ENCODE measurements around the gene MN1.

MN1 gene

GRCh38 chr22:27713461-27713860 is 88.1 kb downstream of the MN1 start:
- no peaks in the 10 kb centered on the region for H3K9me2 ChIP-seq (replicated peaks; ENCODE audit: insufficient read depth, low read length)
- H3K36me3 ChIP-seq (ENCODE audit: low read length): no peaks in the 10 kb centered on the region
- no peaks in the 10 kb centered on the region for H3K79me2 ChIP-seq (ENCODE audit: insufficient read depth, low read length)
- H4K20me1 ChIP-seq (ENCODE audit: low read depth, low read length): no peaks in the 10 kb centered on the region
- H3K27me3 ChIP-seq (ENCODE audit: low read length): no peaks in the 10 kb centered on the region
- H3K4me2 ChIP-seq (ENCODE audit: low read depth, low read length, poor library complexity, severe bottlenecking): no peak overlapping the region
- no peak overlapping the region for H3K4me3 ChIP-seq (ENCODE audit: insufficient read depth, low read length, poor library complexity, severe bottlenecking)
- no peak overlapping the region for H3K9ac ChIP-seq (ENCODE audit: low read length)
- no peak overlapping the region for H3K27ac ChIP-seq (ENCODE audit: low read depth, low read length)
- no peak overlapping the region for H2AFZ ChIP-seq (ENCODE audit: low read depth, low read length, severe bottlenecking)
- H3K9me3 ChIP-seq (ENCODE audit: insufficient read depth, low read length): no peaks in the 10 kb centered on the region
- H3F3A ChIP-seq (ENCODE audit: insufficient read depth): no peaks in the 10 kb centered on the region
- no peak for TF ChIP-seq EZH2phosphoT487 (conservative IDR thresholded peaks at IDR 0.05; ENCODE audit: low read length)
- TF ChIP-seq, protein P1, sequence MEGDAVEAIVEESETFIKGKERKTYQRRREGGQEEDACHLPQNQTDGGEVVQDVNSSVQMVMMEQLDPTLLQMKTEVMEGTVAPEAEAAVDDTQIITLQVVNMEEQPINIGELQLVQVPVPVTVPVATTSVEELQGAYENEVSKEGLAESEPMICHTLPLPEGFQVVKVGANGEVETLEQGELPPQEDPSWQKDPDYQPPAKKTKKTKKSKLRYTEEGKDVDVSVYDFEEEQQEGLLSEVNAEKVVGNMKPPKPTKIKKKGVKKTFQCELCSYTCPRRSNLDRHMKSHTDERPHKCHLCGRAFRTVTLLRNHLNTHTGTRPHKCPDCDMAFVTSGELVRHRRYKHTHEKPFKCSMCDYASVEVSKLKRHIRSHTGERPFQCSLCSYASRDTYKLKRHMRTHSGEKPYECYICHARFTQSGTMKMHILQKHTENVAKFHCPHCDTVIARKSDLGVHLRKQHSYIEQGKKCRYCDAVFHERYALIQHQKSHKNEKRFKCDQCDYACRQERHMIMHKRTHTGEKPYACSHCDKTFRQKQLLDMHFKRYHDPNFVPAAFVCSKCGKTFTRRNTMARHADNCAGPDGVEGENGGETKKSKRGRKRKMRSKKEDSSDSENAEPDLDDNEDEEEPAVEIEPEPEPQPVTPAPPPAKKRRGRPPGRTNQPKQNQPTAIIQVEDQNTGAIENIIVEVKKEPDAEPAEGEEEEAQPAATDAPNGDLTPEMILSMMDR (IDR thresholded peaks at IDR 0.05; ENCODE audit: insufficient read depth, low read length, poor library complexity, severe bottlenecking): no peak

DNA sequence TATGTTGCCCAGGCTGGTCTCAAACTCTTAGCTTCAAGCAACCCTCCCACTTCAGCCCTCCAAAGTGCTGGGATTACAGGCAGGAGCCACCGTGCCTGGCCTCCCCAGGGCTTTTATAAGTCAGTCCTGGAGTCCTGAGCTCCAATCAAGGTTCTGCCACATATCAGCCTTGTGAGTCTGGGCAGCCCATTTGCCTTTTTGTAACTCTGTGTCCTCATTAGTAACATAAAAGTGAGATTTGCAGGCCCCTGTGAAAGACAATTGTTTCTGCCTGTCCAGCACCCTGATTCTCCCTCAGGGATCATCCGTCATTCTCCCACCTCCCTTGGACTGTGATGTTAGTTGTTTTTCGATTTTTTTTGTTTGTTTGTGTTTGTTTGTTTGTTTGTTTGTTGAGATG is 89.8 kb downstream of the MN1 start:
- no peaks in the 10 kb centered on the region for H4K20me1 ChIP-seq (ENCODE audit: low read depth, low read length)

GRCh38 chr22:27711012-27711411 is 90.5 kb downstream of the MN1 start:
- Histone ChIP-seq H3K9ac (ENCODE audit: low read length) (no peak overlapping the region), H3K4me3 (ENCODE audit: insufficient read depth, low read length, poor library complexity, severe bottlenecking) (no peak overlapping the region), H3F3A (ENCODE audit: insufficient read depth) (no peaks in the 10 kb centered on the region), H3K9me3 (ENCODE audit: insufficient read depth, low read length) (no peaks in the 10 kb centered on the region), H3K36me3 (ENCODE audit: low read length) (no peaks in the 10 kb centered on the region), H3K79me2 (ENCODE audit: insufficient read depth, low read length) (no peaks in the 10 kb centered on the region), H3K9me2 (replicated peaks; ENCODE audit: insufficient read depth, low read length) (no peaks in the 10 kb centered on the region), H4K20me1 (ENCODE audit: low read depth, low read length) (no peaks in the 10 kb centered on the region), H2AFZ (ENCODE audit: low read depth, low read length, severe bottlenecking) (no peak overlapping the region), H3K27ac (ENCODE audit: low read depth, low read length) (no peak overlapping the region), H3K4me2 (ENCODE audit: low read depth, low read length, poor library complexity, severe bottlenecking) (no peak overlapping the region), H3K27me3 (ENCODE audit: low read length) (no peaks in the 10 kb centered on the region)
- TF ChIP-seq, protein P1 (IDR thresholded peaks at IDR 0.05; ENCODE audit: insufficient read depth, low read length, poor library complexity, severe bottlenecking): no peak
- TF ChIP-seq EZH2phosphoT487 (conservative IDR thresholded peaks at IDR 0.05; ENCODE audit: low read length): no peak

More for the DNA sequence above, 89.8 kb downstream of the MN1 start:
- Histone ChIP-seq H3K4me2 (ENCODE audit: low read depth, low read length, poor library complexity, severe bottlenecking) (no peak overlapping the region), H3K79me2 (ENCODE audit: insufficient read depth, low read length) (no peaks in the 10 kb centered on the region), H3K36me3 (ENCODE audit: low read length) (no peaks in the 10 kb centered on the region), H3K9me3 (ENCODE audit: insufficient read depth, low read length) (no peaks in the 10 kb centered on the region), H3K9me2 (replicated peaks; ENCODE audit: insufficient read depth, low read length) (no peaks in the 10 kb centered on the region), H3F3A (ENCODE audit: insufficient read depth) (no peaks in the 10 kb centered on the region), H3K27me3 (ENCODE audit: low read length) (no peaks in the 10 kb centered on the region), H3K27ac (ENCODE audit: low read depth, low read length) (no peak overlapping the region), H2AFZ (ENCODE audit: low read depth, low read length, severe bottlenecking) (no peak overlapping the region), H3K4me3 (ENCODE audit: insufficient read depth, low read length, poor library complexity, severe bottlenecking) (no peak overlapping the region), H3K9ac (ENCODE audit: low read length) (no peak overlapping the region)
- TF ChIP-seq, protein P1 (IDR thresholded peaks at IDR 0.05; ENCODE audit: insufficient read depth, low read length, poor library complexity, severe bottlenecking): no peak
- no peak for TF ChIP-seq EZH2phosphoT487 (conservative IDR thresholded peaks at IDR 0.05; ENCODE audit: low read length)

All from SU-DHL-6 (cell line).